Gastroesophageal sphincter (tissue), 3 donors: ENCODE results near the gene TMEM169.

Experiments
- CTCF ChIP-seq, 4 experiments: fragments of 200-600 bp in 2 of 4; fragments of 450-650 bp in 2 of 4; sonication (generic) in 1 of 4; IDR thresholded peaks; one replicate each; pipeline ENCODE4 v1.5.1; 2017 to 2019; ENCODE audit warnings: antibody characterized with exemption in 4 of 4, mild to moderate bottlenecking in 2 of 4, moderate library complexity in 2 of 4
- POLR2A ChIP-seq, 2 donors: fragments of 450-650 bp; IDR thresholded peaks; one replicate each; pipeline ENCODE4 v1.6.1; 2017; ENCODE audit warnings: antibody characterized with exemption in 2 of 2, mild to moderate bottlenecking in 2 of 2, moderate library complexity in 1 of 2

GRCh38 chr2:216139884-216140283 is 58.2 kb downstream of the TMEM169 start:
- peak in 1 of 4 experiments; percentile 35 for TF ChIP-seq CTCF (IDR thresholded peaks at IDR 0.05)
- TF ChIP-seq POLR2A (IDR thresholded peaks at IDR 0.05): no peak
